HFF-Myc (cell line): ENCODE measurements around the gene NISCH.

Experiments
- DNase-seq: peaks from one replicate; pipeline ENCODE4 v3.0.0-alpha.2; 2011; ENCODE audit warnings: low read depth; ENCODE audit errors: extremely low read depth
- H3K4me3 ChIP-seq: replicated peaks from 2 replicates; pipeline ENCODE4 v1.5.1; 2011; ENCODE audit warnings: low read depth, mild to moderate bottlenecking, control low read depth, low read length
- TF ChIP-seq, protein P1 (sequence below): IDR thresholded peaks from 2 replicates; pipeline ENCODE4 v1.5.1; 2012; ENCODE audit warnings: mild to moderate bottlenecking, low read depth, low read length, control low read depth; ENCODE audit errors: missing control alignments

NISCH gene

GRCh38 chr3:52458770-52459545 lies 3.6 kb downstream of the NISCH start:
- H3K4me3 ChIP-seq = no peak overlapping the region
- DNase-seq = no peak
- TF ChIP-seq, protein P1, sequence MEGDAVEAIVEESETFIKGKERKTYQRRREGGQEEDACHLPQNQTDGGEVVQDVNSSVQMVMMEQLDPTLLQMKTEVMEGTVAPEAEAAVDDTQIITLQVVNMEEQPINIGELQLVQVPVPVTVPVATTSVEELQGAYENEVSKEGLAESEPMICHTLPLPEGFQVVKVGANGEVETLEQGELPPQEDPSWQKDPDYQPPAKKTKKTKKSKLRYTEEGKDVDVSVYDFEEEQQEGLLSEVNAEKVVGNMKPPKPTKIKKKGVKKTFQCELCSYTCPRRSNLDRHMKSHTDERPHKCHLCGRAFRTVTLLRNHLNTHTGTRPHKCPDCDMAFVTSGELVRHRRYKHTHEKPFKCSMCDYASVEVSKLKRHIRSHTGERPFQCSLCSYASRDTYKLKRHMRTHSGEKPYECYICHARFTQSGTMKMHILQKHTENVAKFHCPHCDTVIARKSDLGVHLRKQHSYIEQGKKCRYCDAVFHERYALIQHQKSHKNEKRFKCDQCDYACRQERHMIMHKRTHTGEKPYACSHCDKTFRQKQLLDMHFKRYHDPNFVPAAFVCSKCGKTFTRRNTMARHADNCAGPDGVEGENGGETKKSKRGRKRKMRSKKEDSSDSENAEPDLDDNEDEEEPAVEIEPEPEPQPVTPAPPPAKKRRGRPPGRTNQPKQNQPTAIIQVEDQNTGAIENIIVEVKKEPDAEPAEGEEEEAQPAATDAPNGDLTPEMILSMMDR = no peak

DNA sequence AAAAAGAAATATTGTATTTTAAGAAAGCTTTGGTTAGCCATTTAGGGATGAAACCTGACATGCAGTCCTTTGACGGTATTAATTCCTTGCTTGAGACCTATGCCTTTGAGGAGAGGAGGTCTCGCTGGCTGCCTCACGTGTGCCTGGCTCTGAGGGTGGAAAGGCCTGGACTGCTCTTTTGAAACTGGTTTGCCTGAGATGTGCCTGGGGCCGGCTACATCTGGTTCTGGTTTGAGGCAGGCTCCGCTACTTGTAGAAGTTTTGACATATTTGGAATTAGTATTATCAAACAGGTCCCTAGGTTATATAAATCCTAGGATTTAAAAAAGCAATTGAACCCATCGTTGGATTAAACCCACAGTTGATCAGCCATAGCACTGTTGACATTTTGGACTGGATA lies 6.5 kb downstream of the NISCH start:
- H3K4me3 ChIP-seq = no peak overlapping the region
- TF ChIP-seq, protein P1 = no peak
- DNase-seq = no peak

- DNase-seq = no peak
Observed at GRCh38 chr3:52463416-52463815, 8.0 kb downstream of the NISCH start.

DNA sequence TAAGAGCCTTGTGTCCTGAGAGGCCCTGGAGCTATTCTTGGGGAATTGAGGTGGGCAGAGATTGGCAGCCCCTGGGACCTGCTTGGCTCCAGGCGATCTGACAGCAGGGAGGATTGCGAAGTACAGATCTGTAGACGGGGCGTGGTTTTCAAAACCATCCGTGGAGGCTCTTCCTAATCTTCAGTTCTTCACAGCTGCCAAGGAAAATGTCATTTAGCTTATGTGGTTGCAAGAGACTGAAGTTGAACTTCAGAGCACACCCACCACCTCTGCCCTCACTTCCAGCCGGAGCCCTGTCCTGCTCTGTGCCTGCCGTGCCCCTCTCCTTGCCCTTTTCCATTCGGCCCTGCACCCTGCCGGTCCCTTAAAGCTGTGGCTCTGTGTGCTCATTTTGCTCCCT lies 12.9 kb downstream of the NISCH start:
- H3K4me3 ChIP-seq = no peak overlapping the region
- no peak for DNase-seq
- TF ChIP-seq, protein P1 = no peak

More at GRCh38 chr3:52463416-52463815, 8.0 kb downstream of the NISCH start:
- TF ChIP-seq, protein P1 = no peak
- no peak overlapping the region for H3K4me3 ChIP-seq

DNA sequence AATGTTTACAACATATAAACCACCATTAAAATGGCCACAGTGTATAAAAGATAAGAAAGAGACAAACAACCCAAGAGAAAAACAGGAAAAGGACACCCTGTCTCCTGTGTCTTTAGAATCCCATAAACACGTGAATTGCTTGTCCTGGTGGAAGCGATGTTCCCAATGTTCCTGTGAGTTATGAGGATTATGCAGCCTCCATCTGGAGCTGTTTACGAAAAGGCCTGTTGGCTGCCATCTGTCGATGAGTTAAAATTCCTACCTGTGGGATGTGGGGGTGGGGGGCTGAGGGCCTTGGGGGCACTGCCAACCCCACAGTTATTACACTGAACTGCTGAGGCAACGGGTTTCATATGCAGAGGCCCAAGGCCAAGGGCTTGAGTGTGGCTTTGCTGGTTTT lies 13.6 kb downstream of the NISCH start:
- no peak for DNase-seq
- no peak overlapping the region for H3K4me3 ChIP-seq
- TF ChIP-seq, protein P1 = no peak

DNA sequence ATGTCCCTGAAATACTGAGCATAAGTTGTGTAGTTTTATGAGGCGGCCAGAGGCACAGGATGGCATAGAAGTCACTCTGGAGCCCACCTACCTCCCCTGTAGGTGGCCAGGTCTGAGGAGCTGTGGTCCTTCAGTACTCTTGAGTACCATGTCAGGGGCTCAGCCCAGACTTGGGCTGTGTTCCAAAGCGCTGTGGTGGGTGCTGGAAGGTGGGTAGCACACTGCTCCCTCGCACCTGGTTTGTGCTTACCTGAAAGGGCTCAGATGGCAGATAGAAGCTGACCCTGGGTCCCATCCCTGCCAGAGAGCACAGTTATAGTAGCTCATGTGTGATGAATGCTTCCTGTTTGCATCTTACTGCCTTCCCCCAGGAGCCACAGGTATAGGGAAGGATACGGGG lies 15.5 kb downstream of the NISCH start:
- TF ChIP-seq, protein P1 = no peak
- DNase-seq = no peak
- H3K4me3 ChIP-seq = no peak overlapping the region
